Hepatocyte (in vitro differentiated cells): ENCODE results near the gene TMEM116. TPM values are rescaled to one million over a fixed set of nuclear protein-coding genes. Genes with fewer than 3 reads are reported as not detected.
"Not testable (repeated sequence)": the region's sequence is repeated elsewhere in the genome, so short reads cannot be mapped to it uniquely, and the experiment has no call there.

Experiments used
- DNase-seq: peaks from one replicate; pipeline ENCODE4 v3.0.0-alpha.2; 2016; ENCODE audit warnings: low spot score
- H2AFZ ChIP-seq: fragments of 200-600 bp; sonication (generic); 2 replicates; pipeline ENCODE4 v1.6.0; 2016; ENCODE audit warnings: antibody characterized with exemption, mild to moderate bottlenecking
- H3K27ac ChIP-seq: fragments of 200-600 bp; sonication (generic); 2 replicates; pipeline ENCODE4 v1.5.1; 2016; ENCODE audit warnings: mild to moderate bottlenecking
- H3K27me3 ChIP-seq: fragments of 200-600 bp; sonication (generic); 2 replicates; pipeline ENCODE4 v1.6.1; 2016
- H3K36me3 ChIP-seq: fragments of 200-600 bp; sonication (generic); replicated peaks from 2 replicates; pipeline ENCODE4 v1.5.1; 2016; ENCODE audit warnings: low read depth; ENCODE audit not compliant: insufficient read depth
- H3K4me1 ChIP-seq: fragments of 200-600 bp; sonication (generic); 2 replicates; pipeline ENCODE4 v1.5.1; 2016; ENCODE audit warnings: mild to moderate bottlenecking, moderate library complexity; ENCODE audit not compliant: insufficient read depth
- H3K4me2 ChIP-seq: fragments of 200-600 bp; sonication (generic); 2 replicates; pipeline ENCODE4 v1.6.0; 2016
- H3K4me3 ChIP-seq: fragments of 200-600 bp; sonication (generic); 2 replicates; pipeline ENCODE4 v1.5.1; 2016; ENCODE audit warnings: mild to moderate bottlenecking
- H3K79me2 ChIP-seq: fragments of 200-600 bp; sonication (generic); 2 replicates; pipeline ENCODE4 v1.6.0; 2017; ENCODE audit warnings: mild to moderate bottlenecking
- H3K9me2 ChIP-seq: fragments of 200-600 bp; sonication (generic); replicated peaks from 2 replicates; pipeline ENCODE4 v1.6.0; 2017; ENCODE audit warnings: mild to moderate bottlenecking; ENCODE audit not compliant: insufficient read depth
- H3K9me3 ChIP-seq: fragments of 200-600 bp; sonication (generic); 2 replicates; pipeline ENCODE4 v1.5.1; 2016; ENCODE audit warnings: low read depth, mild to moderate bottlenecking
- H4K20me1 ChIP-seq: fragments of 200-600 bp; sonication (generic); 2 replicates; pipeline ENCODE4 v1.6.0; 2016; ENCODE audit warnings: mild to moderate bottlenecking; ENCODE audit not compliant: insufficient read depth, poor library complexity, severe bottlenecking
- CTCF ChIP-seq: fragments of 200-600 bp; sonication (generic); IDR thresholded peaks from 2 replicates; pipeline ENCODE4 v1.5.1; 2016; ENCODE audit warnings: antibody characterized with exemption, mild to moderate bottlenecking; ENCODE audit not compliant: poor library complexity
- EZH2 ChIP-seq: fragments of 200-600 bp; sonication (generic); IDR thresholded peaks from 2 replicates; pipeline ENCODE4 v1.6.1; 2016; ENCODE audit warnings: antibody characterized with exemption, mild to moderate bottlenecking, borderline replicate concordance
- EZH2phosphoT487 ChIP-seq: fragments of 200-600 bp; sonication (generic); IDR thresholded peaks from one replicate; pipeline ENCODE4 v1.6.1; 2018; ENCODE audit warnings: antibody characterized with exemption, mild to moderate bottlenecking, low read depth, moderate library complexity; ENCODE audit not compliant: unreplicated experiment, severe bottlenecking
- WGBS: methylation state at CpG from one replicate; pipeline ENCODE4 v1.1.6; 2016; ENCODE audit warnings: low lambda C conversion rate; ENCODE audit errors: missing lambda C conversion rate; 5-methylcytosine and 5-hydroxymethylcytosine counted together
- polyA plus RNA-seq: library from polyadenylated mRNA; unstranded; fragments of >200 nt; fragmentation: Nextera tagmentation; extraction: Ambion mirVana; gene quantifications from 2 replicates; pipeline ENCODE4 v1.2.1, GENCODE V29; 2016
- total RNA-seq: library from RNA; depleted of rRNA; stranded (reverse); fragments of >200 nt; gene quantifications from 2 replicates; pipeline ENCODE4 v1.2.3, GENCODE V29; 2014

The TMEM116 gene
- total and polyA plus RNA-seq, 2 experiments from 2014 or later, result 11.2 to 13.1 TPM

- no peaks in the 10 kb centered on the region for H3K27me3 ChIP-seq
- no peaks in the 10 kb centered on the region for H3K4me1 ChIP-seq
- no peak overlapping the region for H3K27ac ChIP-seq
- H3K36me3 ChIP-seq, result no peaks in the 10 kb centered on the region
- H2AFZ ChIP-seq, result no peak overlapping the region
- no peak overlapping the region for H3K4me3 ChIP-seq
- no peaks in the 10 kb centered on the region for H3K79me2 ChIP-seq
- no peak for TF ChIP-seq EZH2
- no peak for TF ChIP-seq EZH2phosphoT487
- no peak for TF ChIP-seq CTCF
- H3K9me2 ChIP-seq, result no peaks in the 10 kb centered on the region
- H4K20me1 ChIP-seq, result no peaks in the 10 kb centered on the region
- no peak overlapping the region for H3K4me2 ChIP-seq
- no peaks in the 10 kb centered on the region for H3K9me3 ChIP-seq
- DNase-seq, result no peak
Measured at GRCh38 chr12:111971800-111972199, 41.2 kb downstream of the TMEM116 start.

GRCh38 chr12:111964935-111965334 lies 48.0 kb downstream of the TMEM116 start:
- Histone ChIP-seq H3K79me2 (no peaks in the 10 kb centered on the region), H3K9me3 (peaks cover 4% of the 10 kb centered on the region), H3K27ac (no peak overlapping the region), H4K20me1 (no peaks in the 10 kb centered on the region), H3K4me1 (no peaks in the 10 kb centered on the region), H3K27me3 (no peaks in the 10 kb centered on the region), H3K36me3 (no peaks in the 10 kb centered on the region), H2AFZ (no peak overlapping the region), H3K9me2 (no peaks in the 10 kb centered on the region), H3K4me2 (no peak overlapping the region), H3K4me3 (no peak overlapping the region)
- WGBS, result 74% methylated on average over 1 of the region's 1 CpG
- no peak for TF ChIP-seq CTCF
- TF ChIP-seq EZH2, result no peak
- TF ChIP-seq EZH2phosphoT487, result no peak
- DNase-seq, result no peak

- H3K4me1 ChIP-seq, H3K4me3 ChIP-seq, H3K9me3 ChIP-seq, H2AFZ ChIP-seq, H4K20me1 ChIP-seq, H3K27me3 ChIP-seq, H3K36me3 ChIP-seq, DNase-seq, H3K4me2 ChIP-seq, H3K9me2 ChIP-seq, H3K79me2 ChIP-seq, H3K27ac ChIP-seq: not testable (repeated sequence)
- 91% methylated on average over 2 of the region's 2 CpGs for WGBS
Measured at GRCh38 chr12:111959518-111959917, 53.4 kb downstream of the TMEM116 start.

GRCh38 chr12:111957224-111957623 lies 55.7 kb downstream of the TMEM116 start:
- not testable (repeated sequence) for H3K27ac ChIP-seq, H3K9me2 ChIP-seq, H2AFZ ChIP-seq, H3K4me1 ChIP-seq, H3K79me2 ChIP-seq, H3K4me3 ChIP-seq, H3K36me3 ChIP-seq, DNase-seq, H3K4me2 ChIP-seq, H4K20me1 ChIP-seq, H3K27me3 ChIP-seq
- 90% methylated on average over 4 of the region's 31 CpGs for WGBS
- H3K9me3 ChIP-seq, result peaks cover 11% of the 10 kb centered on the region

GRCh38 chr12:111954969-111955368 lies 58.0 kb downstream of the TMEM116 start:
- TF ChIP-seq EZH2 (no peak), EZH2phosphoT487 (no peak), CTCF (no peak)

More at GRCh38 chr12:111954969-111955368, 58.0 kb downstream of the TMEM116 start:
- H3K27ac ChIP-seq, result no peak overlapping the region
- 87% methylated on average over 5 of the region's 5 CpGs for WGBS
- no peaks in the 10 kb centered on the region for H3K36me3 ChIP-seq
- no peak overlapping the region for H2AFZ ChIP-seq
- H3K79me2 ChIP-seq, result no peaks in the 10 kb centered on the region
- peaks cover 7% of the 10 kb centered on the region for H3K9me3 ChIP-seq
- H3K27me3 ChIP-seq, result no peaks in the 10 kb centered on the region
- H3K4me3 ChIP-seq, result no peak overlapping the region
- no peaks in the 10 kb centered on the region for H3K4me1 ChIP-seq
- H3K9me2 ChIP-seq, result no peaks in the 10 kb centered on the region
- no peak for DNase-seq
- H4K20me1 ChIP-seq, result no peaks in the 10 kb centered on the region
- H3K4me2 ChIP-seq, result no peak overlapping the region
